GM21529 (cell line): ENCODE measurements around the gene RBMS3.

Source experiments
- ATAC-seq: cut with Tn5 transposase; IDR thresholded peaks from one replicate; pipeline ENCODE4 v1.9.1; 2021; ENCODE audit not compliant: unreplicated experiment

The RBMS3 gene

GRCh38 chr3:29914861-29915524 lies 634.1 kb downstream of the RBMS3 start:
- ATAC-seq: no peak

GRCh38 chr3:29919571-29919970 lies 638.7 kb downstream of the RBMS3 start:
- ATAC-seq: no peak

- ATAC-seq: no peak
Observed at GRCh38 chr3:29922992-29923746, 642.3 kb downstream of the RBMS3 start.

GRCh38 chr3:29924783-29925561 lies 644.1 kb downstream of the RBMS3 start:
- ATAC-seq: no peak

- no peak for ATAC-seq
Observed at GRCh38 chr3:29926378-29926777, 645.5 kb downstream of the RBMS3 start.

- ATAC-seq: no peak
Observed at GRCh38 chr3:29932696-29933325, 651.9 kb downstream of the RBMS3 start.

GRCh38 chr3:29933802-29934490 lies 653.1 kb downstream of the RBMS3 start:
- ATAC-seq: no peak

- no peak for ATAC-seq
Observed at GRCh38 chr3:29934751-29935150, 653.9 kb downstream of the RBMS3 start.

- peak; percentile 81 for ATAC-seq
Observed at GRCh38 chr3:29936054-29936453, 655.2 kb downstream of the RBMS3 start.

GRCh38 chr3:29936766-29937165 lies 655.9 kb downstream of the RBMS3 start:
- ATAC-seq: no peak

GRCh38 chr3:29937185-29937584 lies 656.3 kb downstream of the RBMS3 start:
- no peak for ATAC-seq

- ATAC-seq: no peak
Observed at GRCh38 chr3:29940759-29941323, 660.0 kb downstream of the RBMS3 start.

GRCh38 chr3:29942297-29942696 lies 661.4 kb downstream of the RBMS3 start:
- ATAC-seq: no peak

- no peak for ATAC-seq
Observed at GRCh38 chr3:29949131-29949530, 668.3 kb downstream of the RBMS3 start.

GRCh38 chr3:29949940-29950616 lies 669.2 kb downstream of the RBMS3 start:
- ATAC-seq: no peak

GRCh38 chr3:29952431-29952830 lies 671.6 kb downstream of the RBMS3 start:
- ATAC-seq: no peak

- no peak for ATAC-seq
Observed at GRCh38 chr3:29955413-29955812, 674.5 kb downstream of the RBMS3 start.

- no peak for ATAC-seq
Observed at GRCh38 chr3:29958816-29959215, 677.9 kb downstream of the RBMS3 start.

GRCh38 chr3:29971895-29972294 lies 691.0 kb downstream of the RBMS3 start:
- ATAC-seq: no peak
